Neuronal stem cell (in vitro differentiated cells): ENCODE results near the gene SLC6A13.
A peak's percentile ranks its signal among the peaks of the same experiment; 100 is the strongest.

ENCODE experiments used
- DNase-seq: peaks from one replicate; pipeline ENCODE4 v3.0.0-alpha.2; 2013; ENCODE audit warnings: low spot score
- H2AFZ ChIP-seq: one replicate; pipeline ENCODE4 v1.6.1; 2013; ENCODE audit warnings: mild to moderate bottlenecking, low read length, inconsistent platforms
- H2AK5ac ChIP-seq: 2 replicates; pipeline ENCODE4 v1.6.1; 2013; ENCODE audit warnings: low read depth, mild to moderate bottlenecking, inconsistent platforms, low read length, moderate library complexity, mixed read lengths
- H2BK120ac ChIP-seq: 2 replicates; pipeline ENCODE4 v1.6.1; 2013; ENCODE audit warnings: low read depth, mild to moderate bottlenecking, inconsistent platforms, low read length, moderate library complexity, mixed read lengths
- H2BK12ac ChIP-seq: one replicate; pipeline ENCODE4 v1.6.1; 2013; ENCODE audit warnings: low read length, inconsistent platforms
- H2BK15ac ChIP-seq: 2 replicates; pipeline ENCODE4 v1.6.1; 2013; ENCODE audit warnings: mild to moderate bottlenecking, low read length, inconsistent platforms, mixed read lengths
- H2BK5ac ChIP-seq: one replicate; pipeline ENCODE4 v1.6.1; 2013; ENCODE audit warnings: inconsistent platforms, mild to moderate bottlenecking, low read length, moderate library complexity
- H3K14ac ChIP-seq: one replicate; pipeline ENCODE4 v1.6.1; 2013; ENCODE audit warnings: low read length, inconsistent platforms
- H3K18ac ChIP-seq: 2 replicates; pipeline ENCODE4 v1.6.1; 2013; ENCODE audit warnings: low read length, inconsistent platforms
- H3K23ac ChIP-seq: 2 replicates; pipeline ENCODE4 v1.6.1; 2013; ENCODE audit warnings: low read depth, mild to moderate bottlenecking, mixed read lengths, low read length, inconsistent platforms; ENCODE audit not compliant: poor library complexity
- H3K27ac ChIP-seq: replicated peaks from 3 replicates; pipeline ENCODE4 v1.5.1; 2013; ENCODE audit warnings: low read length, inconsistent platforms
- H3K27me3 ChIP-seq, 3 experiments: 2 replicates each; pipeline ENCODE4 v1.6.1; 2013; ENCODE audit warnings: low read length in 3 of 3, mild to moderate bottlenecking in 2 of 3, inconsistent platforms in 1 of 3, low read depth in 1 of 3, mixed read lengths in 1 of 3, moderate library complexity in 1 of 3; ENCODE audit not compliant: control insufficient read depth in 3 of 3, insufficient read depth in 3 of 3
- H3K36me3 ChIP-seq, 2 donors: replicated peaks in 1 of 2; 2 replicates each; pipeline ENCODE4 v1.6.1; 2013; ENCODE audit warnings: low read length in 2 of 2; ENCODE audit not compliant: control insufficient read depth in 2 of 2, insufficient read depth in 2 of 2
- H3K4ac ChIP-seq: 2 replicates; pipeline ENCODE4 v1.6.1; 2013; ENCODE audit warnings: inconsistent platforms, mild to moderate bottlenecking, low read length, moderate library complexity
- H3K4me1 ChIP-seq, 2 donors: 1 replicate in 1 of 2; 2 replicates in 1 of 2; pipeline ENCODE4 v1.6.1; 2013; ENCODE audit warnings: low read length in 2 of 2, low read depth in 1 of 2; ENCODE audit not compliant: control insufficient read depth in 2 of 2, insufficient read depth in 1 of 2
- H3K4me2 ChIP-seq: one replicate; pipeline ENCODE4 v1.6.1; 2013; ENCODE audit warnings: mild to moderate bottlenecking, low read length, inconsistent platforms; ENCODE audit not compliant: insufficient read depth, poor library complexity, severe bottlenecking
- H3K4me3 ChIP-seq, 2 donors: 2 replicates each; pipeline ENCODE4 v1.5.1; 2013; ENCODE audit warnings: low read length in 2 of 2, mild to moderate bottlenecking in 2 of 2, inconsistent platforms in 1 of 2, moderate library complexity in 1 of 2
- H3K79me1 ChIP-seq: one replicate; pipeline ENCODE4 v1.6.1; 2013; ENCODE audit warnings: low read depth, mild to moderate bottlenecking, inconsistent platforms, low read length, moderate library complexity
- H3K9ac ChIP-seq: one replicate; pipeline ENCODE4 v1.6.1; 2013; ENCODE audit warnings: mild to moderate bottlenecking, low read depth, low read length, inconsistent platforms; ENCODE audit not compliant: poor library complexity
- H3K9me3 ChIP-seq, 2 donors: replicated peaks in 1 of 2; 2 replicates each; pipeline versions ENCODE3 to v1.6.1; 2013; ENCODE audit warnings: low read length in 2 of 2, mild to moderate bottlenecking in 2 of 2, inconsistent platforms in 1 of 2, low read depth in 1 of 2, mixed read lengths in 1 of 2, moderate library complexity in 1 of 2; ENCODE audit not compliant: control insufficient read depth in 2 of 2, insufficient read depth in 1 of 2
- H4K8ac ChIP-seq: one replicate; pipeline ENCODE4 v1.6.1; 2013; ENCODE audit warnings: low read depth, mild to moderate bottlenecking, inconsistent platforms, low read length, moderate library complexity
- H4K91ac ChIP-seq: one replicate; pipeline ENCODE4 v1.6.1; 2013; ENCODE audit warnings: low read length, low read depth, mild to moderate bottlenecking, inconsistent platforms; ENCODE audit not compliant: poor library complexity
- WGBS, 2 donors: extraction: QIAGEN DNeasy Blood & Tissue Kit; methylation state at CpG; one replicate each; pipeline ENCODE4 v1.1.7; 2013; ENCODE audit warnings: missing lambda C conversion rate in 2 of 2, mixed read lengths in 1 of 2; ENCODE audit not compliant: insufficient read length in 2 of 2, insufficient replicate concordance in 1 of 2; ENCODE audit errors: extremely low coverage in 2 of 2; 5-methylcytosine and 5-hydroxymethylcytosine counted together

The SLC6A13 gene

DNA sequence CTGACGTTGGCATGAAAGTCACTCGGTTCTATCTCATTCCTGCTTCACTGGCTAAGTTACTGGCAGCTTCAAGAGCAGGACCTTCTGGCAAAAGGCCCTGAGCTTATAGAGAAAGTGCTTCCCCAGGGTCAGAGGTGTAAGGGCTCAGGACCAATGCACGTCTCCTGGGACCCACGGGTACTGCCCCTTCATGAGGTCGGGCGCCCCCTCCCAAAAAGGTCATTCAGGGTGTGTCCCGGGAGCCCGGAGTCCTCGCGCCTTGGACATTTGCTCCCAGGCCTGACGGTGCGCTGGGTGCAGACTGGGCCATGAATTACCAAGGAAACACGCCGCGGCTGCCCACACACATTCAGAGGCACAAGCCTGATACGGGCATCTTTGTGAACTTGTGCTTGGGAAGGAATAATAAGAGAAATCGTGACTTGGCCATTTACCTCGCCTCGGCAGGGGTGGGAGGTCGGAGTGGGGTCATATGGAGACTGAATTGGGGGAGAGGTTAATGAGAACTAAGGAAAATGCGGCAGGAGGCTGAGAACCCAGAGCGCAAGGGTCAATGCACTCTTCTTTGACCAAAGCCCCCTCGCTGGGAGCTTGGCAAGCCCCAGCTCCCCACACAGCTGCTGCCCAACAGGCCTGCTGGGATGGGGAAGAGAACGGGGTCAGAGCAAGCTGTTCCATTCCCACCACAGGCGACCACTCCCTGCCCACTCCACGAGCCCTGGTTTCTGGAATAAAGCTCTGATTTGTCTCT is 33.0 kb downstream of the SLC6A13 start:
- Histone ChIP-seq H2BK15ac (no peak overlapping the region), H3K9ac (no peak overlapping the region), H2BK5ac (no peak overlapping the region), H3K79me1 (no peaks in the 10 kb centered on the region), H3K27ac (no peak overlapping the region), H4K91ac (no peak overlapping the region), H4K8ac (no peak overlapping the region), H3K4me3 (no peak overlapping the region), H3K14ac (no peak overlapping the region), H2AK5ac (no peak overlapping the region), H3K27me3 (peaks cover 0 to 82% (median 0%) of the 10 kb centered on the region in 3 experiments), H3K9me3 (no peaks in the 10 kb centered on the region), H3K36me3 (no peaks in the 10 kb centered on the region), H2BK120ac (no peak overlapping the region), H3K18ac (peak overlapping the region; percentile 22), H3K4me1 (peaks cover 3 to 17% of the 10 kb centered on the region in 2 donors), H3K4ac (no peak overlapping the region), H2AFZ (no peak overlapping the region), H3K23ac (no peak overlapping the region), H2BK12ac (no peak overlapping the region), H3K4me2 (no peak overlapping the region)
- WGBS, 2 donors: no CpG with 5 or more reads among the region's 26 CpGs
- no peak for DNase-seq

DNA sequence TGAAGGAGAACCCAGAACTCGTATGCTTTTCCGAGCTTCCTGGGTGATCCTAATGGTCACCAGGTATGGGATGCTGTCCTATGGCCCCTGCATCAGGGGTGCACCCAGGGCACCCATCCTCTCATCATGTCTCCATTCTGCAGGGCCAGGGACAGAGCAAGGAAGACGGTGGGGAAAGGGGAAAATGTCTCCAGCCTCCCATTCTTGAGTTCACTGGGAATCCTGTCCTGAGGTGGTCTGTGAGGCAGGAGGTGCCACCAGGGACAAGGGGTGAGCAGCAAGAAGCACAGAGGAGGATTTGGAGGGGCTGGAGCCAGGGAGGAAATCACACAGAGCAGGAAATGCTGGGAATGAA is 33.8 kb downstream of the SLC6A13 start:
- WGBS, 2 donors: no CpG with 5 or more reads among the region's 3 CpGs
- no peaks in the 10 kb centered on the region for H3K79me1 ChIP-seq
- no peak overlapping the region for H4K8ac ChIP-seq
- no peak overlapping the region for H3K23ac ChIP-seq
- H3K14ac ChIP-seq: no peak overlapping the region
- H2AFZ ChIP-seq: no peak overlapping the region
- H3K9ac ChIP-seq: no peak overlapping the region
- H4K91ac ChIP-seq: no peak overlapping the region
- H3K4me1 ChIP-seq: peaks cover 3 to 17% of the 10 kb centered on the region in 2 donors
- no peaks in the 10 kb centered on the region for H3K36me3 ChIP-seq
- H2BK5ac ChIP-seq: no peak overlapping the region
- peaks cover 0 to 90% (median 0%) of the 10 kb centered on the region in 3 experiments for H3K27me3 ChIP-seq
- H2AK5ac ChIP-seq: peak overlapping the region; percentile 21
- H3K4me2 ChIP-seq: no peak overlapping the region
- no peaks in the 10 kb centered on the region for H3K9me3 ChIP-seq
- no peak for DNase-seq
- H2BK120ac ChIP-seq: no peak overlapping the region
- H3K18ac ChIP-seq: peak overlapping the region; percentile 32
- H3K4me3 ChIP-seq: peak overlapping the region in 1 of 2 donors; percentile 10
- no peak overlapping the region for H3K27ac ChIP-seq
- H3K4ac ChIP-seq: no peak overlapping the region
- no peak overlapping the region for H2BK12ac ChIP-seq
- H2BK15ac ChIP-seq: no peak overlapping the region

DNA sequence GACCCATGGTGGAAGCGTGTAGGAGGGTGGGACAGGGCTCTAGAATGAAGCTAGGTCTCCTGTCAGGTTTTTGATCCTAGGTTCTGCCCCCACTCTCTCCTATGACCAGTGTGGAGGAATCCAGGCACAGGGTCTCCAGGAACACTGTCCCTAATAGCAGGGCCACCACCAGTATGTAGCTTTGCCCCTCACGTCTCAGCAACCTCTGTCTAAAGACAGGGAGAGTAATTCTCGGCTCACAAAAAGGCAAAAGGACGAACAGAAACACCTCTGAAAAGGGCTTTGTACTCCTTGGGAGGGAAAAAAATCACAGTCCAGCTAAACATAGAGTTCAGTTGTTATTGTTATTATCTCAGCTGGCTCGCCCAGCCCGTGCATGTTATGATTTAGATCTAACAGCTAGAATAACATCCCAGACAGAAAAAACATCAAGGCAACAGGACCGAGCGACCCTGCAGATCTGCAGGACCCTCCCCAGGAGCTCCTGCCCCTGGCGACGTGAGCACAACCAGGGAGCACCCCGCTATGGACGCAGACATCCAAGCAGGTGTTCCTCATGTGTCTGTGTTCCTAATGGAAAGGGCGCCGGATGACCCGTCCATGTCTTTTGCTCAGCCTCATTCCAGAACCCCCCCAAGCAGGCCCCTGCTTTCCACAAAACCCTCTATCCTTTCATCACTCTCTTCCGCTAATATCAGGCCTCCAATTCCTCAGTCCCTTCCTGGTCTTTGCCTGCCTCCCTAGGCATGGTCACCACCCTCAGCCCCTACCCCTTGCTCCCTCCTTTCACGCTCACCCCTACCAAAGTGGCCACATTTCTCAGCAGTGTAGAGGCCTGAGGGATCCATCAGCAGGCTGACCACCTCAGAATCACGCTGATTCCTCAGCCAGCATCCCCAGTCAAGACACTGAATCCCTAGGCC is 34.5 kb downstream of the SLC6A13 start:
- Histone ChIP-seq H3K27ac (no peak overlapping the region), H3K4me3 (no peak overlapping the region), H3K4me1 (peaks cover 3 to 15% of the 10 kb centered on the region in 2 donors), H3K4me2 (no peak overlapping the region), H3K23ac (no peak overlapping the region), H2BK15ac (no peak overlapping the region), H4K91ac (no peak overlapping the region), H3K27me3 (peaks cover 0 to 87% (median 0%) of the 10 kb centered on the region in 3 experiments), H2BK120ac (no peak overlapping the region), H3K4ac (no peak overlapping the region), H2BK5ac (no peak overlapping the region), H3K9ac (no peak overlapping the region), H3K9me3 (no peaks in the 10 kb centered on the region), H3K18ac (no peak overlapping the region), H4K8ac (no peak overlapping the region), H3K79me1 (no peaks in the 10 kb centered on the region), H3K36me3 (no peaks in the 10 kb centered on the region), H3K14ac (no peak overlapping the region), H2AFZ (no peak overlapping the region), H2AK5ac (peak overlapping the region; percentile 21), H2BK12ac (no peak overlapping the region)
- no CpG with 5 or more reads among the region's 18 CpGs for WGBS, 2 donors
- no peak for DNase-seq
